LHCN-M2 (cell line): Measurements from ENCODE around the gene CRYGS. TPM values are rescaled to one million over a fixed set of nuclear protein-coding genes. Genes with fewer than 3 reads are reported as not detected.
"Not testable (repeated sequence)": the region's sequence is repeated elsewhere in the genome, so short reads cannot be mapped to it uniquely, and the experiment has no call there.

ENCODE experiments used
- DNase-seq: peaks from one replicate; pipeline ENCODE4 v3.0.0-alpha.2; 2012; ENCODE audit warnings: low read depth
- total RNA-seq: library from RNA; depleted of rRNA; stranded (reverse); fragments of >200 nt; gene quantifications from 2 replicates; pipeline ENCODE4 v1.2.3, GENCODE V29; 2014

CRYGS gene
- total RNA-seq, 1 experiment from 2014 or later: 1.4 TPM

DNA sequence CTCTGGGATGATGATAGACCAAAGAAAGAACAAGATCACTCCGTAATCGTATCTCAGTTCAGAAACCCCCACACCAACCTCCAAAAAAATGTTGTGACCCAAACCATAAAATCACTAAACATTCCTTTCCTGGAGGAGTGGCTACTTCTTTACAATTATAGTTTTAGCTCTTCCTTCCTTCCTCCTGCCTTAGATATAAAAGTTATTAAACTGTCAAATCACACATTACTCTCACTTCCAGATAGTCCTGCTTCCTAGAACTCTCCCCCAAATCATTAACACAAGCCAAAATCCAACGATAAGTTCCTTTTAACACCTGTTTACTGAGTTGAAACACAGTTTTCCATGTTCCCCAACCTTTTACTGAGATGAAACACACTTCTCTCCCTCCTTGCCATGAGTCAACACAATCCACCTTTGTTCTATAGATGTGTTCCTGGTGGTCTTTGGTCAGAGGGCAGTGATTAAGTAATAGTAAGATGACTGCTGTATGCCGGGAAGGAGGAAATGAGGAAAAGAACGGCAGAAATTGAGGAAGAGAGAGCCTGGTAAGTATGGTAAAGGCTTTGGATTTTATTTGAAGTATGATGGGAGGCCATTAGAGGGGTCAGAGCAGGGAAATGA lies 8.3 kb upstream of the CRYGS start:
- DNase-seq: no peak

DNA sequence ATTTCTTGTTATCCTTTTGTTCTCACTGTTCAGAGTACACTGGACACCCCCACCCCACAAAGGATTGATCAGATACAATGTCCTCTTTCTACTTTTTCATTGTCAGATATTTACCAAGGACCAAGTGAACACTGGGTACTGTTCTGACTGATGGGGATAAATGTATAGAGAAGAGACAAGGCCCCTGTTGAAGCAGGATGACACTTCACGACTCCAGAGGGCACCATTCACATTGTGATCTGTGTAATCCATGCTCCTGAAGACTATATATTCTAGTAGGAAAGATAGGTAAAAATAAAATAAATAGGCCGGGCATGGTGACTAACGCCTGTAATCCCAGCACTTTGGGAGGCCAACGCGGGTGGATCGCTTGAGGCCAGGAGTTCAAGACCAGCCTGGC lies 7.2 kb upstream of the CRYGS start:
- DNase-seq: no peak

DNA sequence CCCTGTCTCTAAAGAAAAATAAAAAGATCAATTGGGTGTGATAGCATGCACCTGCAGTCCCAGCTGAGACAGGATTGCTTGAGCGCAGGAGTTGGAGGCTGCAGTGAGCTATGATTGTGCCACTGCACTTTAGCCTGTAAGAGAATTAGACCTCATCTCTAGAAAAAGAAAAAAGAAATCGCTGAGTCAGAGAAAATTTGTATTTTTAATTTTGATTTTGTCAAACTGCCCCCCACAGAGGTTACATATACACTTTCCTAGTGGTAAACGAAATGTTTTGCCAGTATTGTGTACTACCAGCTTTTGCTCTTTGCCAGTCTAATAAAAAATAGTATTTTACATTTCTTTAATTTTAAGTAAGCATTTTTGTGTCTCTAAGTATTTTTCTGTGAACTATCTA lies 5.3 kb upstream of the CRYGS start:
- no peak for DNase-seq

DNA sequence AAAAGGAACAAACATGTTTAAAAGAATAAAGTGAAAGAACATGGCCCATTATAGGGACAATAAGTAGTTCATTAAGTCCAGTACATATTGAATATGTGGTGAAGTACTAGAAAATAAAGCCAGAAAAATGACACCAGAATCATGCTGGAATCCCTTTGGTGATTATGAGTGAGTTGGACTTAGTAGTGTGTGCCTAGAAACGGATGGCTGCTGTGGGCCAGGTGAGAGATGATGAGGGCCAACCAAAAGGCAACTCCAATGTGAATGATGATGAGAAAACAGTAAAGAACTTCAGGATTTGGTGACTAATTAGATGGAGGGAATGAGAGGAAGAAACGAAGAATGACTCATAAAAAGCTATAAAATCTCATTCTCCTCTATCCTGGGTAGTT lies 3.3 kb downstream of the CRYGS start:
- no peak for DNase-seq

GRCh38 chr3:186540221-186540834 lies 3.9 kb downstream of the CRYGS start:
- DNase-seq: peak; percentile 66

DNA sequence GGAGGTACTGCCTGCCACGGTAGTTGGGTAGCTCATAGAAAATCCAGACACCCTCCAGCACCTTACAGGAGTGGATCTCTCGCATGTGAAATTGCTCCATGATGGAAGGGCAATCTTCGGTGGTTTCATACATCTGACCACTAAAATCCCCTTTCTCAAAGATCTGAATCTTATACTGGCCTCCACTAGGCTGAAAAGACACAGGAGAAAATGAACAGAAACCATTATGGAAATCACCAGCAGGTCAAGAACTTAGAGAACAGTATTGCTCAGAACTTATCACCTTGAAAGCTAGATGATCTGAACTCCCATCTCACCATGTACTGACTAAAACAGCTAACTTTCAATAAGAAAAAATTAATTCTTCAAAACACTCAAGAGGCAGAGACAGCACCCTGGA lies 5.4 kb downstream of the CRYGS start:
- no peak for DNase-seq

- no peak for DNase-seq
Measured at GRCh38 chr3:186536883-186537844, 7.0 kb downstream of the CRYGS start.

GRCh38 chr3:186534113-186534669 lies 10.0 kb downstream of the CRYGS start:
- no peak for DNase-seq

- no peak for DNase-seq
Measured at GRCh38 chr3:186532598-186533072, 11.5 kb downstream of the CRYGS start.

DNA sequence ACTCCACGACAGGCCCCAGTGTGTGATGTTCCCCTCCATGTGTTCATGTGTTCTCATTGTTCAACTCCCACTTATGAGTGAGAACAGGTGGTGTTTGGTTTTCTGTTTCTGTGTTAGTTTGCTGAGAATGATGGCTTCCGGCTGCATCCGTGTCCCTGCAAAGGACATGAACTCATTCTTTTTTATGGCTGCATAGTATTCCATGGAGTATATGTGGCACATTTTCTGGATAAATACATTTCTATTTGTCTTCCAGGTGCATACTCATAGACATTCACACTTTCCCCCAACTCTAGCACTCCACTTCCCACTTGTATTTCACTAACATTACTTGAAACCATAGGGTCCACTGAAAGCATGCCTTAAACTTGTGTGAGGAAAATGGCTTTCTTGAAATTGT lies 12.5 kb downstream of the CRYGS start:
- DNase-seq: not testable (repeated sequence)

DNA sequence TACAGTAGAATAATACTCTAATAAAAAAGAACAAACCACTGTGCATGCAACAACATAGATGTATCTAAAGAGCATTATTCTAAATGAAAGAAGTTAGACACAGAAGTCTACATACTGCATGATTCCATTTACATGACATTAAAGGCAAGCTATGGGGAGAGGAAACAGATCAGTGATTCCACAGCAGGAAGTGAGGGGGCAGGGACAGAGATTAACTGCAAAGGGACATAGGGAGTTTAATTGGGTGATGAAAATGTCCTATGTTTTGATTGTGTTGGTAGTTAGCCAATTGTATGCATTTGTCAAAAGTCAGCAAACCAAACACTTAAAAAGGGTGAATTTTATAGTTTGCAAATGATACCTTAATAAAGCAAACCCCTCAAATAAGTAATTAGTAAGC lies 13.8 kb downstream of the CRYGS start:
- no peak for DNase-seq

DNA sequence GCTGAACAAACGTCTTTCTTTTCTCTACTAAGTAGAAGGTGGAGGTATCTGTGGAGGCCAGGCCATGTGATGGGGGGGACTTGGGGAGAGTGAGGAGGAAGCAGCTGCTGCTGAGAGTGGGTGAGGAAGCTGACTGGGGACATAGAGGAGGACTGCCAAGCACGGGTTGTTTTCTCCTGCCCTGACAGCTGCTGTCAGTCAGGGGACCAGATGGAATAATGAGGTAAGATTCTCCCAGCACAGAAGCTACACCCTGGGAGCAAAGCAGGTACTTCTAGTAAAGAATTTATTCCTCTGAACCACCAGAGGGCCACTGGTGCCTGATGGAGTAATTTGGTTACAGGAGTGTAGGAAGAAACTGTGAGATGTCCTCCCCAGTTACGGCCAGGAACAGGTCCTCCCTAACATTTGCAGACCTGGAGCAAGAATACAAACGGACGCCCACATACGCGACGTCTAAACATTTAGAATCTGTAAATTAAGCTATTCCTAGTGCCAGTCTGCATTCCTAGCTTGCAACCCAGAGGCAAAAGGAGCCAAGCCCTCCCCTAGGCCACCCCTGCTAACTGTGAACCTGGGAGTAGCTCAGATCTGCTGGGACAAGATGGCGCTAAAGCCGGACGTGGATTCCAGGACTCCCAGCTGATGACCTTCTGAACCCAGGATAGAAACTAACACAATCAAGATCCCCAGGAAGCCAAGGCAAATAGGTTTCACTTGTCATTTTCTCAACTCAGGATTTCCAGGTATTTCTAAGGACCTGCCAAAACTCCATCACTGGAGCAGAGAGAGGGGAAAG lies 14.8 kb downstream of the CRYGS start:
- DNase-seq: no peak

- DNase-seq: no peak
Measured at GRCh38 chr3:186526256-186526606, 17.9 kb downstream of the CRYGS start.

DNA sequence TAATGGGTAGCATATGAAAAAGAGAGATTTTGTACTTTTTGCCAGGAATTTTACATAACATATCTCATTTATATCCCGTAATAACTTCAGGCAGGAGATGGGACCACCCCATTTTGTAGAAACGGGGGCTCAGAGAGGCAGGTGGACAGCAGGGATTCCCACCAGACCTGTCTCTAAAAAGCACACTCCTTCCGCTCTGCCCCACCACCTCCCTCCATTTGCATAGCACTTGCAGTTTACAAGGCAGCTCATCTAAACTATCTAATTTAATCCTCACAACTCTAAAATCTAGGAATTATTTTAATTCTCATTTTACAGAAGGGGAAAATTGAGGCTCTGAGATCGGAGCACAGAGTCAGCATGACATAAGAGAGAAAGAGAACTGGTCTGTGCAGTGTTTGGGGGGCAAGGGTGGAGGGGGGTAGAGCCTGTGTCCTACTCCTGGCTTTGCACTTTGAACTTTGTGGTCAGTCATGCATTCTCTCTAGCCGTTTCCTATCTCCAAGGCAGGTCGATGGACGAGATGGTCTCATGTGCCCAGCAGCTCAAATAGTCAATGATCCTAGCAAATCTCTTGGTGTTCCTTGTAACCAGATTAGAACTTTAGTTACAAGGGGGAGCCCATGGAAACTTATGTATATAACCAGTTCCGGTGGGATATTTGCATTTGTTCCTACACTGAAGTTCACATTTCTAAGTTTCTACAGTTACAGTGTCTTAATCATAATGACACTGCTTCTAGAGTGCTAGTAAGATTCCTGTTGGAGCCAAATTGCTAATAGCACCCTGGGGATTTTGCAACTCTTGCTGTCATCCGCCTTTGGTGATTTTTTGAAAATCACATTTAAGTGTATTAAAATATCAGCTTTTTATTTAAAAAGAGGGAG lies 18.6 kb downstream of the CRYGS start:
- DNase-seq: no peak

GRCh38 chr3:186524616-186525015 lies 19.6 kb downstream of the CRYGS start:
- no peak for DNase-seq

GRCh38 chr3:186523434-186523833 lies 20.7 kb downstream of the CRYGS start:
- no peak for DNase-seq

GRCh38 chr3:186523022-186523421 lies 21.2 kb downstream of the CRYGS start:
- no peak for DNase-seq

GRCh38 chr3:186520957-186521842 lies 23.0 kb downstream of the CRYGS start:
- DNase-seq: no peak

DNA sequence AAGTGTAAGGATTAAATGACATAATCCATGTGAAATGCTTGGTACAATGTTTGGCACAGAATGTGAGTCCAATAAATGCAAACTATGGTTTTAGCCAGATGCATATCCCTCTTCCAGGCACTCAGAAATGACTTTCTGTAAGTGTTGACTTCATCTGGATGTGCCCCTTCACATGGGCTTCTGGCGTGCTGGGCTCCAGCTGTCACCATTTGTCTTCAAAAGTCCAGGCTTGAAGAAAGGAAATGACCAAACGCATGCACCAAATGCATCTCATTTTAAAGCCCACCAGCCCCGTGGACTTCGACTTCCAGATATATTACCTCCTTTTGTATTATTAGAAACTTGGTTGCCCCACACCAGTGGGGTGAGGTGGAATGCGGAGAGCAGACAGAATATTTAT lies 23.7 kb downstream of the CRYGS start:
- DNase-seq: no peak
